A375 (cell line): ENCODE measurements around the gene BRMS1. TPM values are rescaled to one million over a fixed set of nuclear protein-coding genes. Genes with fewer than 3 reads are reported as not detected.

Source experiments
- small RNA-seq: library from RNA; depleted of rRNA; stranded (forward); fragments of <200 nt; gene quantifications from one replicate; pipeline ENCODE3, GENCODE V24; 2014
- total RNA-seq: library from RNA; depleted of rRNA; stranded (reverse); fragments of >200 nt; shearing (Covaris generic); gene quantifications from 2 replicates; pipeline ENCODE4 v1.2.3, GENCODE V29; 2014; rRNA removed

The BRMS1 gene, protein sequence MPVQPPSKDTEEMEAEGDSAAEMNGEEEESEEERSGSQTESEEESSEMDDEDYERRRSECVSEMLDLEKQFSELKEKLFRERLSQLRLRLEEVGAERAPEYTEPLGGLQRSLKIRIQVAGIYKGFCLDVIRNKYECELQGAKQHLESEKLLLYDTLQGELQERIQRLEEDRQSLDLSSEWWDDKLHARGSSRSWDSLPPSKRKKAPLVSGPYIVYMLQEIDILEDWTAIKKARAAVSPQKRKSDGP
- total RNA-seq, result 67.3 and 77.0 TPM in 2 replicates

GRCh38 chr11:66344550-66345315 lies at the start of gene BRMS1:
Gene BRMS1, minus strand, starts transcription at chr11:66345104. Its CDS starts 2,870 bp downstream, at chr11:66342234.

GRCh38 chr11:66371627-66372415 lies 26.9 kb upstream of the BRMS1 start, which contains the start of gene SLC29A2:
Gene SLC29A2, minus strand, starts transcription at chr11:66371760. Its CDS starts 169 bp downstream, at chr11:66371591.

DNA sequence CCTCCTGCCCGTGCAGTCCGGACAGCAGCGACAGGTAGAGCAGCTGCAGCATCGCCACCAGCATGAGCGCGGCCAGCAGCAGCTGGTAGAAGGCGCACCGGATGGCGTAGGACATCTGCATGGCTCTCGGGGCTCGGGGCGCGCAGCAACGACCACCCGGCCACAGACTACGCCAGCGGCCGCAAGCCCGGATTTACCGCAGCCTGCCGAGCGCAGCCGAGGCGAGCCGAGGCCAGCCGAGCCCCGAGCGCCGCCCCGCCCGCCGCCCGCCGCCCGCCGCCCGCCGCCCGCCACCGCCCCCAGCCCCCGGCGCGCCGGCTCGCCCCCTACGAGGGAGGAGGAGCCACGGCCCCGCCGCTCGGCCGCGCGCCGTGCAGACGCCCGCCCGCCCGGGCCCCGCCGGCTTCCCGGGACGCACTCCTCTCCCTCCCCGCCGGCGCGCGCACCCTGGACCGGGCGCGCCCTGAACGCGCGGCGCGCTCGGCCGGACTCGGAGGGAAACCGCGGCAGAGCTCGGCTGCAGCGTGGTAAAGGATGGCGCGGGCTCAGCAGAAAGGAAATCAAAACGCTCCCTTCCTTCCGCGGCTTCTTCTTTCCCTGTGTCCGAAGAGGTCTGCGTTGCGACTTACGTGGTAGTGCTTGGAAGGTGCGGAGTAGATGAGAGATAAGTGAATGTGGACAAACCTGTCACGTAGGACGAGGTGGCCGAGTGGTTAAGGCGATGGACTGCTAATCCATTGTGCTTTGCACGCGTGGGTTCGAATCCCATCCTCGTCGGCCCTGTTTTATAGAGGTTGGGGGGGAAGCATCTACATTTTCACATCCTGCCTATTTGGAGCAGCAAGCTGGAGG lies 2.7 kb upstream of the BRMS1 start, which contains the start of gene B4GAT1:
Gene B4GAT1, minus strand, starts transcription at position 205 of the 852 bp plus-strand sequence. Its CDS starts 84 bp downstream, at position 121.

DNA sequence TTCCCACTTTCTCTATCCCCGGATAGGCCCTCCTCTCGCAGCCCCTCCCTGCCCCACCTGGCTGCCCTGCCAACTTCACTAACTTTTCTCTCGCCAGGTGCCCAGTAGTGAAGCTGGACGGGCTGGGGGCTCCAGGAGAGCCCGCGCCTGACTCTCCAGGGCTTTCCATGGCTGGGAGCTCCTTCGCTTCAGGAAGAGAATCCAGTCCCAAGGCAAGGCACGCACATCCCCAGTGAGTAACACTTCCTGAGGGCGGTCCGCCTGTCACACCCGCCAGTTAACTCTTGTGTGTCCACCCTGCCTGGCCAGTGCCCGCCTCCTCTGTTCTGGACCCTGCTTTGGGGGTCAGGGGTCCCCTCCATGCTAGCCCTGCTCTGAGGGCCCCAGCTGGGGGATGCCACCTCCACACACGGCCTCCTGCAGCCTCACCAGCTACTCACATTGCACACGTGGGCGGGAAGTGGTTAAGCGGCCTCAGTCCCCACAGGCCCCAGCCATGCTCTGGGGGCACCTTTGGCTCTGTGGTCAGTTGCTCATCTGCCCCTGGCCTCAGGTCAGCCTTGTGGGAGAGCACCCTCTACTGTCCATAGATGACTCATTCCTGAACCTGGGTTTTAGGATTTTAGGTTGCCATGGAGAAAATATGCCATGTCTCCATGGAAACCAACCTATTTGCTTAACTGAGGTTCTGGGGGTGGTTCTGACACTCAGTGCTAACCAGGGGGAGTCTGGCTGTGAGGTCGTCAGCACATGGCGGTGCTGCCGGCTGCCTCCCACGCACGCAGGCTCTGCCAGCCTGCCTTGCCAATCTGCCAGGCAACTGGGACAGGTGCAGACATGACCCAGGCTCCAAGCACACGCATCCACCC lies 8.4 kb downstream of the BRMS1 start, which contains the start of gene RIN1:
Gene RIN1, minus strand, starts transcription at position 201 of the 869 bp plus-strand sequence. Its CDS starts 32 bp downstream, at position 169.

DNA sequence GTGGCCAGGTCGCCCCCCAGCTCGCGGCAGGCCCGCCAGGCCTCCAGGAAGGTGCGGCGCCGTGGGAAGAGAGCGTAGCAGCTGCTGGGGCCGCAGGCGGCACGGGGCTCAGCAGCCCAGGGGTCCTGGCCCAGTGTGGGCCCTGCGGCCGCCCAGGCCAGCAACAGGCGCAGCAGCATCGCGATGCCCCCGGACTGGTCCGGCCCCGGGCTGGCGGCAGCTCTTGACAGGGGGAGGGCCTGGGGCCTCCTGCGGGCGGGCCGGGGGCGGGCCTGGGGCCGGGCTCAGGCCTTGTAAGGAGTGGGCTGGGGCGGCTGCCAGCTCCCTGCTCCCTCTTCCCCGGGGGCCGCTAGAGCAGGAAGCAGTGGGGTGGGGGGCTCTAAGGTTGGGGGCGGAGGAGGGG lies 28.1 kb downstream of the BRMS1 start, which contains the start of gene CD248:
Gene CD248, minus strand, starts transcription at position 196 of the 403 bp plus-strand sequence. Its CDS starts 17 bp downstream, at position 179.

GRCh38 chr11:66291706-66292542 lies 53.0 kb downstream of the BRMS1 start, which contains the start of gene TMEM151A:
Gene TMEM151A, plus strand, starts transcription at chr11:66291894. Its CDS starts 120 bp downstream, at chr11:66292014.

GRCh38 chr11:66288671-66289547 lies 56.0 kb downstream of the BRMS1 start, which contains the start of gene YIF1A:
Gene YIF1A, minus strand, starts transcription at chr11:66289143. Its CDS starts 158 bp downstream, at chr11:66288985.

Small RNAs within 50 kb of the gene (small RNA-seq; reads per million reads assigned to genes)
- gene RF00017, result not detected
- not detected for gene RNU1-84P

Other genes starting within 250 kb of the BRMS1 start
- 23.0 and 24.2 TPM in 2 replicates for gene KLC2, start 87.4 kb downstream of the BRMS1 start, total RNA-seq
- 158 and 177 TPM in 2 replicates for gene RAB1B, start 76.5 kb downstream of the BRMS1 start, total RNA-seq
- gene CNIH2, start 66.9 kb downstream of the BRMS1 start, total RNA-seq, result 8.3 and 12.4 TPM in 2 replicates
- 105 and 132 TPM in 2 replicates for gene YIF1A, start 56.0 kb downstream of the BRMS1 start, total RNA-seq
- 0.08 TPM in 1 of 2 replicates, not detected in the other for gene TMEM151A, start 53.2 kb downstream of the BRMS1 start, total RNA-seq
- not detected in 2 replicates for gene CD248, start 28.1 kb downstream of the BRMS1 start, total RNA-seq
- 43.6 and 47.2 TPM in 2 replicates for gene RIN1, start 8.7 kb downstream of the BRMS1 start, total RNA-seq
- 24.9 and 28.6 TPM in 2 replicates for gene B4GAT1, start 2.5 kb upstream of the BRMS1 start, total RNA-seq
- gene SLC29A2, start 26.7 kb upstream of the BRMS1 start, total RNA-seq, result 4.5 and 6.0 TPM in 2 replicates
- gene NPAS4, start 75.9 kb upstream of the BRMS1 start, total RNA-seq, result not detected in 2 replicates
- gene MRPL11, start 93.7 kb upstream of the BRMS1 start, total RNA-seq, result 109 and 113 TPM in 2 replicates
- gene PELI3, start 121.8 kb upstream of the BRMS1 start, total RNA-seq, result 12.8 and 15.4 TPM in 2 replicates
- gene DPP3, start 135.3 kb upstream of the BRMS1 start, total RNA-seq, result 71.8 and 82.1 TPM in 2 replicates
- gene BBS1, start 165.5 kb upstream of the BRMS1 start, total RNA-seq, result 22.4 and 28.0 TPM in 2 replicates
- 16.7 and 17.1 TPM in 2 replicates for gene ZDHHC24, start 200.9 kb upstream of the BRMS1 start, total RNA-seq
- gene ACTN3, start 201.8 kb upstream of the BRMS1 start, total RNA-seq, result not detected in 2 replicates
- gene CTSF, start 223.5 kb upstream of the BRMS1 start, total RNA-seq, result 38.9 and 40.9 TPM in 2 replicates
- gene CCDC87, start 248.0 kb upstream of the BRMS1 start, total RNA-seq, result 0.11 TPM in 1 of 2 replicates, not detected in the other
- 24.3 and 27.7 TPM in 2 replicates for gene CCS, start 248.1 kb upstream of the BRMS1 start, total RNA-seq